CD14-positive monocyte (primary cell): ENCODE results near the gene ANTXR1. TPM values are rescaled to one million over a fixed set of nuclear protein-coding genes. Genes with fewer than 3 reads are reported as not detected.

Experiments used
- DNase-seq, 3 donors: peaks; one replicate each; pipeline ENCODE4 v3.0.0-alpha.2; 2011 to 2022
- H2AFZ ChIP-seq: 2 replicates; pipeline ENCODE4 v1.6.0; 2012; ENCODE audit warnings: mild to moderate bottlenecking, low read depth, low read length, inconsistent platforms; ENCODE audit not compliant: insufficient read depth, poor library complexity, severe bottlenecking
- H3K27ac ChIP-seq, 2 donors: 1 replicate in 1 of 2; 2 replicates in 1 of 2; pipeline ENCODE4 v1.5.1; 2012 to 2013; ENCODE audit warnings: low read length in 2 of 2, control low read depth in 1 of 2, inconsistent platforms in 1 of 2, low read depth in 1 of 2, mild to moderate bottlenecking in 1 of 2
- H3K27me3 ChIP-seq, 2 donors: one replicate each; pipeline versions ENCODE4 v1.6.0 to v1.6.1; 2011 to 2013; ENCODE audit warnings: low read length in 2 of 2; ENCODE audit not compliant: control insufficient read depth in 2 of 2, insufficient read depth in 2 of 2
- H3K36me3 ChIP-seq, 2 donors: replicated peaks in 1 of 2; 1 replicate in 1 of 2; 2 replicates in 1 of 2; pipeline versions ENCODE4 v1.5.1 to v1.6.1; 2012 to 2013; ENCODE audit warnings: low read length in 2 of 2, control low read depth in 1 of 2, inconsistent platforms in 1 of 2, mild to moderate bottlenecking in 1 of 2; ENCODE audit not compliant: insufficient read depth in 2 of 2, control insufficient read depth in 1 of 2
- H3K4me1 ChIP-seq, 2 donors: 1 replicate in 1 of 2; 2 replicates in 1 of 2; pipeline versions ENCODE4 v1.5.1 to v1.6.1; 2012 to 2013; ENCODE audit warnings: low read length in 2 of 2, control low read depth in 1 of 2, inconsistent platforms in 1 of 2, mild to moderate bottlenecking in 1 of 2, moderate library complexity in 1 of 2; ENCODE audit not compliant: insufficient read depth in 2 of 2, control insufficient read depth in 1 of 2
- H3K4me2 ChIP-seq: replicated peaks from 2 replicates; pipeline ENCODE3; 2012; ENCODE audit warnings: low read length, moderate library complexity, mild to moderate bottlenecking; ENCODE audit not compliant: poor library complexity, severe bottlenecking; ENCODE audit errors: extremely low read depth
- H3K4me3 ChIP-seq, 3 experiments: fragments of 200-600 bp in 1 of 3; sonication (generic) in 1 of 3; replicated peaks in 1 of 3; 1 replicate in 2 of 3; 2 replicates in 1 of 3; pipeline ENCODE4 v1.5.1; 2011 to 2013; ENCODE audit warnings: low read length in 3 of 3, mild to moderate bottlenecking in 3 of 3, control low read depth in 2 of 3, low read depth in 2 of 3, inconsistent platforms in 1 of 3, moderate library complexity in 1 of 3
- H3K79me2 ChIP-seq: 2 replicates; pipeline ENCODE4 v1.6.0; 2012; ENCODE audit warnings: mild to moderate bottlenecking, control low read depth, inconsistent platforms, low read length, moderate library complexity; ENCODE audit not compliant: insufficient read depth
- H3K9ac ChIP-seq: 2 replicates; pipeline ENCODE4 v1.6.0; 2017; ENCODE audit warnings: low read length, mild to moderate bottlenecking; ENCODE audit not compliant: insufficient read depth, poor library complexity, severe bottlenecking
- H3K9me3 ChIP-seq, 2 donors: replicated peaks in 1 of 2; 1 replicate in 1 of 2; 2 replicates in 1 of 2; pipeline versions ENCODE4 v1.5.1 to v1.6.1; 2012 to 2013; ENCODE audit warnings: low read length in 2 of 2, control low read depth in 1 of 2; ENCODE audit not compliant: control insufficient read depth in 1 of 2, insufficient read depth in 1 of 2
- H4K20me1 ChIP-seq: 2 replicates; pipeline ENCODE4 v1.6.0; 2012; ENCODE audit warnings: mild to moderate bottlenecking, low read length, control low read depth, moderate library complexity; ENCODE audit not compliant: insufficient read depth
- H3K27ac Mint-ChIP-seq, 7 donors: one replicate each; pipeline ENCODE4 v1.8.0; 2020; ENCODE audit warnings: mild to moderate bottlenecking in 7 of 7, mixed read lengths in 7 of 7, moderate library complexity in 6 of 7, inconsistent platforms in 2 of 7
- H3K27me3 Mint-ChIP-seq, 3 donors: one replicate each; pipeline ENCODE4 v1.8.0; 2021 to 2022; ENCODE audit warnings: low read depth in 3 of 3, mild to moderate bottlenecking in 3 of 3, mixed read lengths in 3 of 3, moderate library complexity in 3 of 3, inconsistent platforms in 1 of 3
- H3K36me3 Mint-ChIP-seq, 2 donors: one replicate each; pipeline ENCODE4 v1.8.0; 2020; ENCODE audit warnings: mixed read lengths in 2 of 2, inconsistent platforms in 1 of 2, mild to moderate bottlenecking in 1 of 2
- H3K4me1 Mint-ChIP-seq: one replicate; pipeline ENCODE4 v1.8.0; 2020; ENCODE audit warnings: mild to moderate bottlenecking, mixed read lengths
- H3K4me3 Mint-ChIP-seq, 2 donors: one replicate each; pipeline ENCODE4 v1.8.0; 2020; ENCODE audit warnings: mild to moderate bottlenecking in 2 of 2, mixed read lengths in 2 of 2, moderate library complexity in 1 of 2
- H3K9me3 Mint-ChIP-seq, 7 donors: one replicate each; pipeline ENCODE4 v1.8.0; 2020 to 2022; ENCODE audit warnings: mixed read lengths in 7 of 7, mild to moderate bottlenecking in 6 of 7, moderate library complexity in 6 of 7, inconsistent platforms in 2 of 7
- CTCF ChIP-seq: fragments of 200-600 bp; IDR thresholded peaks from one replicate; pipeline ENCODE4 v1.8.0; 2022; ENCODE audit warnings: antibody characterized with exemption, mild to moderate bottlenecking
- WGBS: methylation state at CpG from one replicate; pipeline ENCODE4 v1.1.5; 2013; ENCODE audit warnings: missing lambda C conversion rate; ENCODE audit not compliant: insufficient coverage; 5-methylcytosine and 5-hydroxymethylcytosine counted together
- intact Hi-C, 2 donors: fragments of 100-400 bp; cut with micrococcal nuclease; formaldehyde crosslinking; loops; one replicate each; pipeline versions ENCODE4 v1.15.0 to v1.15.1; 2023
- polyA plus RNA-seq, 3 donors: library from polyadenylated mRNA; depleted of rRNA in 1 of 3; unstranded in 2 of 3; stranded (reverse) in 1 of 3; fragments of 300-500 nt in 2 of 3; fragments of >200 nt in 1 of 3; fragmentation: Illumina TruSeq in 2 of 3; gene quantifications; 1 replicate in 2 of 3; 2 replicates in 1 of 3; pipeline ENCODE4 v1.2.3, GENCODE V29; 2012 to 2021

ANTXR1 gene
- polyA plus RNA-seq, 3 donors, result not detected

GRCh38 chr2:69102041-69102593 lies 89.1 kb downstream of the ANTXR1 start:
- Histone ChIP-seq H3K9ac (no peak overlapping the region), H3K4me2 (no peak overlapping the region), H3K27ac (no peak overlapping the region), H3K79me2 (no peaks in the 10 kb centered on the region), H2AFZ (no peak overlapping the region), H3K4me3 (no peak overlapping the region), H3K27me3 (no peaks in the 10 kb centered on the region), H3K36me3 (no peaks in the 10 kb centered on the region), H3K9me3 (no peaks in the 10 kb centered on the region), H3K4me1 (no peaks in the 10 kb centered on the region), H4K20me1 (no peaks in the 10 kb centered on the region)
- 80% methylated on average over 3 of the region's 3 CpGs for WGBS
- Mint-ChIP-seq H3K4me1 (no peaks in the 10 kb centered on the region), H3K4me3 (no peak overlapping the region), H3K9me3 (no peaks in the 10 kb centered on the region), H3K27me3 (peaks cover 0 to 3% (median 2%) of the 10 kb centered on the region in 3 donors), H3K36me3 (no peaks in the 10 kb centered on the region), H3K27ac (no peak overlapping the region)
- no peak for TF ChIP-seq CTCF
- intact Hi-C loops, result no loop called here
- DNase-seq, result no peak

- Histone ChIP-seq H3K4me3 (no peak overlapping the region), H3K4me1 (no peaks in the 10 kb centered on the region), H3K27ac (no peak overlapping the region), H4K20me1 (no peaks in the 10 kb centered on the region), H2AFZ (no peak overlapping the region), H3K27me3 (no peaks in the 10 kb centered on the region), H3K36me3 (no peaks in the 10 kb centered on the region), H3K9ac (no peak overlapping the region), H3K79me2 (no peaks in the 10 kb centered on the region), H3K4me2 (no peak overlapping the region), H3K9me3 (no peaks in the 10 kb centered on the region)
- intact Hi-C loops, result no loop called here
- Mint-ChIP-seq H3K9me3 (no peaks in the 10 kb centered on the region), H3K36me3 (no peaks in the 10 kb centered on the region), H3K27me3 (peaks cover 0 to 3% (median 2%) of the 10 kb centered on the region in 3 donors), H3K4me1 (no peaks in the 10 kb centered on the region), H3K27ac (no peak overlapping the region), H3K4me3 (no peak overlapping the region)
- DNase-seq, result no peak
- WGBS, result 100% methylated on average over 1 of the region's 5 CpGs
- no peak for TF ChIP-seq CTCF
These were observed 90.4 kb downstream of the ANTXR1 start for GRCh38 chr2:69103419-69103818.
